HG03108 (cell line): ENCODE data around the gene NUDT12.

Experiments
- ATAC-seq: cut with Tn5 transposase; IDR thresholded peaks from one replicate; pipeline ENCODE4 v1.9.1; 2021; ENCODE audit warnings: moderate library complexity; ENCODE audit not compliant: unreplicated experiment

NUDT12 gene

GRCh38 chr5:103562453-103563157 lies at the start of gene NUDT12:
NUDT12 (minus strand) TSS chr5:103562789; CDS start chr5:103560248, 2,541 bp downstream.
- peak; percentile 93 for ATAC-seq

- no peak for ATAC-seq
These were observed 44.8 kb upstream of the NUDT12 start for GRCh38 chr5:103607346-103607745.

- no peak for ATAC-seq
These were observed 42.7 kb upstream of the NUDT12 start for GRCh38 chr5:103605277-103605676.

DNA sequence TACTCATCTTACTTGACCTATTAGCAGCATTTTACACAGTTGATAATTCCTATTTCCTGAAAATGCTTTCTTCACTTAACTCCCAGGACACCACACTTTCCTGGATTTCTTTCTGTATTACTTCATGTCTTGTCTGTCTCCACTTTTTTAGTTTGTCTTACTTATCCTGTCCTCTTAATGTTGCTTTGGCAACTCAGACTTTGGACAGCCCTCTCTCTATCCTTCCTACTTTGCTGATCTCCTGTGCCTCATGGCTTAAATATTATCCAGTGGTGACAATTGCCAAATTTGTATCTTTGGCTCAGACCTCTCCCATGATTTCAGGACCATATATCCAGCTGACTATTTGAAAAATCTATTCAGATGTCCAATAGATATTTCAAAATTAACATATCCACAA lies 39.8 kb upstream of the NUDT12 start:
- ATAC-seq, result no peak

DNA sequence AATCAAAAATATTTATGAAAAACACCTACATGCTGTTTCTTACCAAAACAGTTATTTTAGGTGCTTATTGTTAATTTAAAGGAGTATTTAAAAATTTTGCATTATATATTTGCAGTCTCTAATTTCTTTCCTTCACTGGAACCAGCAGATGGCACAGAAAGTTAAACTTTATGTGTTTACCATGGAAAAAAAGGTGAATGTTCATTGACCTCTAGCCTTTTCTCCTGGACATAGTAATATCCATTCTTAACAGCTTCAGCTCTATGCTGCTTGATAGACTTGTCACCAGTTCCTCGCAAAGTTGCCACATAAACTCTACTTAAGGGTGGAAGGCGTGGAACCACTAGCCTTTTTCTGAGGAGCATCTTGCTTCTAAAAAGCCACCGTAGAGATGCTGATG lies 38.7 kb upstream of the NUDT12 start:
- ATAC-seq, result no peak

DNA sequence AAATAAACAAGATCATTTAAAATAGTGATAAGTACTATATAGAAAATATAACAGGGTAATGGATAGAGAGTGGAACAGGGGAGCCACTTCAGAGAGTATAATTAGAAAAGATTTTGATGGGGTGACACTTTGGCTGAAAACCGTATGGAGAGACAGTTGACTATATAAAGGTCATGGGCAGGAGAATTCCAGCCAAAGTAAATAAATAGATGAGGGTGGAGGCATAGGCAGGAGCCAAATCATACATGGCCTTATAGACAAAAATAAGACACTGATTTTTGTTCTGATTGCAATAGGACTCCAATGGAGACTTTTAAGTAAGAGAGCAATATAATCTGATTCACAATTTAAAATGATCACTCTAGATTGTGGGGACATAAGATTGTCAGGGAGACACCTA lies 37.5 kb upstream of the NUDT12 start:
- ATAC-seq, result no peak

GRCh38 chr5:103598997-103599566 lies 36.5 kb upstream of the NUDT12 start:
- no peak for ATAC-seq

- no peak for ATAC-seq
These were observed 27.6 kb upstream of the NUDT12 start for GRCh38 chr5:103590221-103590620.

DNA sequence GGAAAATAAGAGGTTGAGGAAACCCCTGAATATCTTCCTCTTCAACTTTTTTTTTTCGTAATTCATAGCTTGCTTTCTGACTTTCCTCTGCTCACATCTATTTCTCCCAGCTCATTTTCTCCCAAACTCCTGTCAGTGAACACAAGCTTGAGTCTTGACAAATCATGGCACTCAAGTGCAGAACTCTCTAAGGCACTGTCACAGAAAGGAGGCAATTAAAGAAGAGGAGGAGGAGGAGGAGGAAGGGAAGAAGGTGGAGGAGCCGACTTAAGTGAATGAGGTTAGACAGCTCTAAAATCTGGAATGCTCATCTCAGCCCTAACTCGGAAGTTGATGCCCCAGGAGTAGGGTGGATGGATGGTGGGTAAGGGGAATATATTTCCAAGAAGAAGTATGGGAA lies 27.2 kb upstream of the NUDT12 start:
- ATAC-seq, result no peak

GRCh38 chr5:103589357-103589756 lies 26.8 kb upstream of the NUDT12 start:
- no peak for ATAC-seq

- no peak for ATAC-seq
These were observed 24.7 kb upstream of the NUDT12 start for GRCh38 chr5:103587185-103587748.

DNA sequence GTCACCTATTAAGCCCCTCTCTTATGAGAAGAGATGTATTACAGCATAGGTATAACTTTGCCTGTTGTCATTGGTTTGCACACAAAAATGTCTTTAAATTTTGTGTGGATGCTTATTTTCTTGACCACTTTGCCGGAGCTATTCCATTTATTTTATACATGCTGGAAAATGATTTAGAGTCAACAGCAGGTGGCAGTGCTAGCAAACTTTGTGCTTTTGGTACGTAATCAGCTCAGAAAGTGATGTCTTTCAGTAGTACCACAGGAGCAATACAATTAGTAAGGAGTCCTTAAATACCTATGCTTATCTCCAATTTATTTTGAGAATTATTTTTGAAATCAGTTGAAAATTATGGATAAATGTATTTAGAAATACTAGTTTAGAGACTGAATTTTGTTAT lies 19.8 kb upstream of the NUDT12 start:
- ATAC-seq, result no peak

DNA sequence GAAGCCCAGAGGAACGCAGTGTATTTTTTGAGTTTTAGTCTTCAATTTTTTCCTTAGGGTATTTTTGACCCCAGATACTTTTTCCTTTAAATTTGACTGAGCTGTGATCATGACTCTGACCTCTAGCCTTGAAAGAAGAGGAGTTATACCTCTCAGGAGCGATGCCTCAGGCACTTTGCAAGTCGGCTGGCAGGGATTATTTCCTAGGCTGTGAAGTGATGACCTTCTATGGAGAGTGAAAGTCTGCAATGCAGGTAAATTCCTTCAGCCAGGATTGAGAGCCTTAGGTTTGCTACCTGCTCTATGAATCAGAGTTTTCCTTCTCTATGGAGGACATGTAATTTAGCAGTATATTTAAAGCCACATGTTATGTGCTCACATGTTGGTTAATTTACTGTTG lies 10.8 kb upstream of the NUDT12 start:
- ATAC-seq, result no peak

DNA sequence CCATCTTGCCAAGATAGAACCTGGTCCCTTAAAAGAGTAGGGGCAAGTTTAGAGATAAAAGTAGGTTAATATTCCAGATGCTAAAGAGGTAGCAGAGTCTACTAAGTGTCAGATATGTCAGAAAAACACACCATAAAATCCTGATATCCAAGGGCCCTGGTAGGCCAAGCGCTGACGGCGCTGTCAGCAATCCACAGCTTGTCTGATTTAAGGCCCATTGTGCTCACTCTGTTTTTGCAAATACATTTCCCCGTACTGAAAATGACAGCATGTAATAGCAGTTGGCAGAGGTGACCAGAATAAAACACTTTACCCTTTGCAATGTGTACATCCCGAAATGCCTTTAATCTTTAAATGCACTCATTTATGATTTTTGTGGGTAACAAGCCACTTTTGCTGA lies 9.9 kb upstream of the NUDT12 start:
- ATAC-seq, result no peak

- ATAC-seq, result no peak
These were observed 9.1 kb upstream of the NUDT12 start for GRCh38 chr5:103571730-103572129.

DNA sequence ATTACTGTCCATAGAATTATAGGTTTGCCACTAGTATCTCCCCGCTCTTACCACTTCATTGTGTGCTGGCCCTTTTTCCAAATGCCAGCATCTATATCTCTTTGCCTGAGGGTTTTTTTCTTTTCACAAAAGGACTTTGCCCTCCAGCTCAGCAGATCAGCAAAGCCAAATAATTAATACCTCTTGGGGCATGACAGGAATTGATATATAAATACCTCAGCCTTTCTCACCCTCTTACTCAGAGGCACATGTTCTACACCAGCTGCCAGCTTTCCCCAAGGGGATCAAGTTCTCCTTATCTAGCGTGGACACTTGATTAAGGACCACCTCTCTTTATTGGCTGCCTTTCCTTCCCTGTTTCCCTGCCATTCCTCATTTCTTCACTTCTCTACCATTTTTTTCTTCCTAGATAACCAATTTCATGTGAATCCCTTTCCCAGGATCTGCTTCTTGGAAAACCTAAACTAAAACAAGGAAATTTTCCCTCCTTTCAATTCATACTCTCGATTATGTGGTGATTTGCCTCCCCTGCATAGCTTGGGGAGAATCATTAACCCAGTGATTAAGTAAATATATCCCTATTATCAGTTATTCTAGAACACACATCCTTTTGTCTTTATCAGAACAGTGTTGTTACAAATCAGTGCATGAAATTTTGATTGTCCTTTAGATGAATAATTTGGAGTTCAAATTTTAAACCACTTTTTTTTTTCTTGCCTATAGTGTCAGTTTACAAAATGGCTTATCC lies 6.9 kb upstream of the NUDT12 start:
- ATAC-seq, result no peak

DNA sequence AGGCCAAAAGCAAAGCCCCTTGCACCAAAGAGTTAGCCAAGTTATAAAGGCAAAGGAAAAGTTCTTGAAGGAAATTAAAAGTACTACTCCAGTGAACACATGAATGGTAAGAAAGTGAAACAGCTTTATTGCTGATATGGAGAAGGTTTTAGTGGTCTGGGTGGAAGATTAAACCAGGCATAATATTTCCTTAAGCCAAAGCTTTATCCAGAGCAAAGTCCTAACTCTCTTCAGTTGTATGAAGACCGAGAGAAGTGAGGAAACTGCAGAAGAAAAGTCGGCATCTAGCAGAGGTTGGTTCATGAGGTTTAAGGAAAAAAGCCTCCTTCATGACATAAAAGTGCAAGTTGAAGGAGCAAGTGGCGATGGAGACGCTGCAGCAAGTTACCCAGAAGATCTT lies 3.1 kb upstream of the NUDT12 start:
- no peak for ATAC-seq

- peak; percentile 38 for ATAC-seq
These were observed 720 bp downstream of the NUDT12 start for GRCh38 chr5:103561685-103562452.

DNA sequence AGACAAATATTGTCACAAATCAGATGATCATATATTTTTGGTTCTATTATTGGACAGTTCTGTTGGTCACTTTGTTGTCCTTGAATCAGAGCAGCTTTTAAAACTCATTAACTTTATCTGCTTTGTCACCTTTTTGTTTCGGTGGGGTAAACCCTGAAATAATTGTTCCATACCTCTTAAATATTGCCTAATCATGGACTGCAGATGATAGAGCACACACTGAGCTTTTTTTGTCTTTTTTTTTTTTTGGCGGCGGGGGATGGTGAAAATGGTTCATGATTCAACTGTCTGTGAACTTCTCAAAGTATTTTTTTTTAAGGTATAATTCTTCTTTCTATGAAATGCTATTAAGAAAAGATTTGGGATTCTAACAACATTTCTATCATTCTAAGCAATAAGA lies 1.8 kb downstream of the NUDT12 start:
- ATAC-seq, result no peak

GRCh38 chr5:103546858-103547257 lies 15.7 kb downstream of the NUDT12 start:
- no peak for ATAC-seq

DNA sequence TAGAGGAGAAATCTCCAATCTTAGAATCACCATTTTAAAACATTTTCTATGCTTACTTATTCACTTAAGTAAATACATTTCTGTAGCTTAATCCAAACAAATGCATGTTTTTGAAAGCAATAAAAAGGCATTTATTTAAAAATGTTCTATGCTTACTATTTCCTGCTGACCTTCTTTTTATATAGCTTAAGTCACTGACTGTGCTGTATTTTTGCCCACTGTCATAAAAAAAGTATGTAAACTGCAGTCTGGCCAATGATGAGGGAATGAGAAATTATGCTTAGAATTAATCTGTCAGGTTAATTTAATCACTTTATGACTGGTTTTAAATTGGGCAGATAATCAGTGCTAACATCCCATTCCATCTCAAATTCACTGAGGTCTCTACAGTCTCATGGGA lies 20.1 kb downstream of the NUDT12 start:
- no peak for ATAC-seq
